ENCODE measurements around the gene C16orf96.

GRCh38 chr16:4646773-4647643 lies 90.9 kb downstream of the C16orf96 start:
- TF ChIP-seq MAX (IDR thresholded peaks at IDR 0.05) (no peak), ASH2L (IDR thresholded peaks at IDR 0.05; ENCODE audit: low read length) (no peak), CTCF (IDR thresholded peaks at IDR 0.05; ENCODE audit: control extremely low read depth in 1 of 3, insufficient read depth in 1 of 3, low read depth in 1 of 3, low read length in 3 of 3) (no peak), CEBPB (IDR thresholded peaks at IDR 0.05; ENCODE audit: low read depth, low read length) (no peak)

All from H1 (cell line).